ENCODE measurements around the gene ZNF385C. TPM values are rescaled to one million over a fixed set of nuclear protein-coding genes. Genes with fewer than 3 reads are reported as not detected.

The ZNF385C gene
- total and polyA plus RNA-seq, 2 of the 13 experiments (the other 11 are each of a cell fraction or from before 2014, with no cell fraction given), result 2.3 to 6.1 TPM

GRCh38 chr17:42019509-42020404, 78.5 kb downstream of the ZNF385C start, which contains the start of gene NKIRAS2 (continued):
- TF ChIP-seq, protein P1, sequence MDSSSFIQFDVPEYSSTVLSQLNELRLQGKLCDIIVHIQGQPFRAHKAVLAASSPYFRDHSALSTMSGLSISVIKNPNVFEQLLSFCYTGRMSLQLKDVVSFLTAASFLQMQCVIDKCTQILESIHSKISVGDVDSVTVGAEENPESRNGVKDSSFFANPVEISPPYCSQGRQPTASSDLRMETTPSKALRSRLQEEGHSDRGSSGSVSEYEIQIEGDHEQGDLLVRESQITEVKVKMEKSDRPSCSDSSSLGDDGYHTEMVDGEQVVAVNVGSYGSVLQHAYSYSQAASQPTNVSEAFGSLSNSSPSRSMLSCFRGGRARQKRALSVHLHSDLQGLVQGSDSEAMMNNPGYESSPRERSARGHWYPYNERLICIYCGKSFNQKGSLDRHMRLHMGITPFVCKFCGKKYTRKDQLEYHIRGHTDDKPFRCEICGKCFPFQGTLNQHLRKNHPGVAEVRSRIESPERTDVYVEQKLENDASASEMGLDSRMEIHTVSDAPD (CRISPR knock-in tag; IDR thresholded peaks at IDR 0.05), result no peak
- TF ChIP-seq ZNF710 (CRISPR knock-in tag; IDR thresholded peaks at IDR 0.05; ENCODE audit: borderline replicate concordance), result peak; percentile 91; the same call in 1 of the 2 replicates
- TF ChIP-seq, protein P2, sequence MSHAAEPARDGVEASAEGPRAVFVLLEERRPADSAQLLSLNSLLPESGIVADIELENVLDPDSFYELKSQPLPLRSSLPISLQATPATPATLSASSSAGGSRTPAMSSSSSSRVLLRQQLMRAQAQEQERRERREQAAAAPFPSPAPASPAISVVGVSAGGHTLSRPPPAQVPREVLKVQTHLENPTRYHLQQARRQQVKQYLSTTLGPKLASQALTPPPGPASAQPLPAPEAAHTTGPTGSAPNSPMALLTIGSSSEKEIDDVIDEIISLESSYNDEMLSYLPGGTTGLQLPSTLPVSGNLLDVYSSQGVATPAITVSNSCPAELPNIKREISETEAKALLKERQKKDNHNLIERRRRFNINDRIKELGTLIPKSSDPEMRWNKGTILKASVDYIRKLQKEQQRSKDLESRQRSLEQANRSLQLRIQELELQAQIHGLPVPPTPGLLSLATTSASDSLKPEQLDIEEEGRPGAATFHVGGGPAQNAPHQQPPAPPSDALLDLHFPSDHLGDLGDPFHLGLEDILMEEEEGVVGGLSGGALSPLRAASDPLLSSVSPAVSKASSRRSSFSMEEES (CRISPR knock-in tag; IDR thresholded peaks at IDR 0.05), result no peak
- TF ChIP-seq ZNF3 (CRISPR knock-in tag; IDR thresholded peaks at IDR 0.05), result no peak
- TF ChIP-seq ELF4 (CRISPR knock-in tag; IDR thresholded peaks at IDR 0.05; ENCODE audit: borderline replicate concordance), result peak; percentile 89; the same call in 1 of the 2 replicates
- TF ChIP-seq ZNF546 (CRISPR knock-in tag; conservative IDR thresholded peaks at IDR 0.05), result peak; percentile 61
- no peak for TF ChIP-seq SNAPC2 (CRISPR knock-in tag; IDR thresholded peaks at IDR 0.05)
- peak; percentile 100 for TF ChIP-seq ZMYM4 (CRISPR knock-in tag; IDR thresholded peaks at IDR 0.05)
- no peak for TF ChIP-seq CENPT (CRISPR knock-in tag; IDR thresholded peaks at IDR 0.05; ENCODE audit: low read depth)
- peak; percentile 87; the same call in 1 of the 2 replicates for TF ChIP-seq HOXD1 (CRISPR knock-in tag; IDR thresholded peaks at IDR 0.05)
- no peak; the same call in 1 of the 2 replicates for TF ChIP-seq ZNF274 (CRISPR knock-in tag; IDR thresholded peaks at IDR 0.05)
- peak; percentile 25; the same call in 1 of the 2 replicates for TF ChIP-seq ZNF362 (CRISPR knock-in tag; IDR thresholded peaks at IDR 0.05; ENCODE audit: borderline replicate concordance)
- TF ChIP-seq, protein P3, sequence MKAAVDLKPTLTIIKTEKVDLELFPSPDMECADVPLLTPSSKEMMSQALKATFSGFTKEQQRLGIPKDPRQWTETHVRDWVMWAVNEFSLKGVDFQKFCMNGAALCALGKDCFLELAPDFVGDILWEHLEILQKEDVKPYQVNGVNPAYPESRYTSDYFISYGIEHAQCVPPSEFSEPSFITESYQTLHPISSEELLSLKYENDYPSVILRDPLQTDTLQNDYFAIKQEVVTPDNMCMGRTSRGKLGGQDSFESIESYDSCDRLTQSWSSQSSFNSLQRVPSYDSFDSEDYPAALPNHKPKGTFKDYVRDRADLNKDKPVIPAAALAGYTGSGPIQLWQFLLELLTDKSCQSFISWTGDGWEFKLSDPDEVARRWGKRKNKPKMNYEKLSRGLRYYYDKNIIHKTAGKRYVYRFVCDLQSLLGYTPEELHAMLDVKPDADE (CRISPR knock-in tag; IDR thresholded peaks at IDR 0.05), result no peak
- no peak for TF ChIP-seq FOXP1 (IDR thresholded peaks at IDR 0.05)
- no peak; the same call in 1 of the 2 replicates for TF ChIP-seq FOXP1 (CRISPR knock-in tag; IDR thresholded peaks at IDR 0.05)
- TF ChIP-seq SUZ12 (IDR thresholded peaks at IDR 0.05; ENCODE audit: low read depth, low read length), result no peak
- no peak for TF ChIP-seq ZNF569 (CRISPR knock-in tag; IDR thresholded peaks at IDR 0.05; ENCODE audit: borderline replicate concordance)
- no peak; the same call in 1 of the 2 replicates for TF ChIP-seq SIX1 (CRISPR knock-in tag; IDR thresholded peaks at IDR 0.05; ENCODE audit: borderline replicate concordance)
- peak; percentile 84 for TF ChIP-seq ZNF768 (CRISPR knock-in tag; IDR thresholded peaks at IDR 0.05)
- TF ChIP-seq SNAI1 (CRISPR knock-in tag; IDR thresholded peaks at IDR 0.05; ENCODE audit: borderline replicate concordance), result 0 out of 2 replicates have a peak, but pooled peaks have one; percentile 30
- peak; percentile 89 for TF ChIP-seq YY1 (IDR thresholded peaks at IDR 0.05; ENCODE audit: insufficient read depth, insufficient replicate concordance, low read depth, low read length)
- TF ChIP-seq NFE2 (CRISPR knock-in tag; IDR thresholded peaks at IDR 0.05), result no peak
